Stomach smooth muscle (tissue), 2 donors: ENCODE measurements around the gene METTL8.

Source experiments
- H3K27ac ChIP-seq: one replicate; pipeline ENCODE4 v1.7.0; 2013; ENCODE audit warnings: mild to moderate bottlenecking, low read length, inconsistent platforms
- H3K27me3 ChIP-seq, 2 donors: one replicate each; pipeline ENCODE4 v1.7.0; 2013; ENCODE audit warnings: low read length in 2 of 2; ENCODE audit not compliant: insufficient read depth in 2 of 2, control insufficient read depth in 1 of 2
- H3K36me3 ChIP-seq, 2 donors: one replicate each; pipeline ENCODE4 v1.7.0; 2013; ENCODE audit warnings: low read length in 2 of 2; ENCODE audit not compliant: control insufficient read depth in 2 of 2, insufficient read depth in 2 of 2
- H3K4me1 ChIP-seq: one replicate; pipeline ENCODE4 v1.7.0; 2013; ENCODE audit warnings: low read length; ENCODE audit not compliant: control insufficient read depth, insufficient read depth
- H3K4me3 ChIP-seq, 2 donors: one replicate each; pipeline ENCODE4 v1.7.0; 2013; ENCODE audit warnings: low read length in 2 of 2
- H3K9ac ChIP-seq, 2 donors: one replicate each; pipeline ENCODE4 v1.7.0; 2013; ENCODE audit warnings: low read length in 2 of 2, mild to moderate bottlenecking in 1 of 2
- H3K9me3 ChIP-seq, 2 donors: one replicate each; pipeline ENCODE4 v1.7.0; 2013; ENCODE audit warnings: low read length in 2 of 2; ENCODE audit not compliant: control insufficient read depth in 2 of 2
- donor health status: healthy.
- donor health status: Pancreatic carcinoma.

Gene METTL8

DNA sequence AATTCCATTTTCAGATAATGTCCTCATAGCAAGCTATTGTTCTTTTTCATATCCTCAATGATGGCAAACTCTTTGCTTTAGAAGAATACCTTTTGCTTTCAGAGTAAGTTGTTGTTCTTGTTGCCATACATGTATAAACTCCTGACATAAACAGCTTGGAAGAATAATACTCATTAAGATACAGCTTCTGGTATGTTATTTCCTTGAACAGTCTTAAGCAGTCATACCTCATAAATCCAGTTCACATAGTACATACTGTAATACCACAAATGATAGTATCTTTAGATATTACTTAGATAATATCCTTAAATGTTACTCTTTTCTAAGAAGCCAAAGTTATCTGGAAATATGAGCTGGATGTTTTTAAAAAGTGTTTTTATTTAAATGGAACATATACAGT, 23.2 kb downstream of the METTL8 start:
- Histone ChIP-seq H3K4me1 (peaks cover 6% of the 10 kb centered on the region), H3K9ac (no peak overlapping the region), H3K27ac (no peak overlapping the region)

DNA sequence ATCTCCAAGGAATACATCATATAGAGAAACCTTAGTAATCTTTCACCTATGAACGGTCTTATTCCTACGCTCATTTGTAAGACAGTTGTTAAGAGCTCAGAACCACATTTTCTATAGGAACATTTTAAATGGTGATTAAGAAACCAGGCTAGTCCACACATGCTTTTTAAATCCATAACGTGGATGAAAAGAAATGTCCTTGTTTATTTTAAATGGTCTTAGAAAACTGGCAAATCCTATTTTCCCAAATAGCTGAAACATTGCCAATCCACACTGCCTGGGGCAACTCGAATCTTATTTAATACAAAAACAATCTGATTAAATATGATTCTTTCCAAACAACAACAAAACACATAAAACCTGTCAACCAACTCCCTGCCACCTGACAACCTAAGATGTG, 23.7 kb downstream of the METTL8 start:
- Histone ChIP-seq H3K4me3 (peak overlapping the region in 1 of 2 donors; percentile 3), H3K27ac (no peak overlapping the region), H3K27me3 (no peaks in the 10 kb centered on the region), H3K9ac (no peak overlapping the region), H3K9me3 (no peaks in the 10 kb centered on the region), H3K4me1 (peaks cover 6% of the 10 kb centered on the region), H3K36me3 (no peaks in the 10 kb centered on the region)

More for the DNA sequence above, 23.2 kb downstream of the METTL8 start:
- Histone ChIP-seq H3K9me3 (no peaks in the 10 kb centered on the region), H3K36me3 (no peaks in the 10 kb centered on the region), H3K4me3 (peak overlapping the region in 1 of 2 donors; percentile 3), H3K27me3 (no peaks in the 10 kb centered on the region)

DNA sequence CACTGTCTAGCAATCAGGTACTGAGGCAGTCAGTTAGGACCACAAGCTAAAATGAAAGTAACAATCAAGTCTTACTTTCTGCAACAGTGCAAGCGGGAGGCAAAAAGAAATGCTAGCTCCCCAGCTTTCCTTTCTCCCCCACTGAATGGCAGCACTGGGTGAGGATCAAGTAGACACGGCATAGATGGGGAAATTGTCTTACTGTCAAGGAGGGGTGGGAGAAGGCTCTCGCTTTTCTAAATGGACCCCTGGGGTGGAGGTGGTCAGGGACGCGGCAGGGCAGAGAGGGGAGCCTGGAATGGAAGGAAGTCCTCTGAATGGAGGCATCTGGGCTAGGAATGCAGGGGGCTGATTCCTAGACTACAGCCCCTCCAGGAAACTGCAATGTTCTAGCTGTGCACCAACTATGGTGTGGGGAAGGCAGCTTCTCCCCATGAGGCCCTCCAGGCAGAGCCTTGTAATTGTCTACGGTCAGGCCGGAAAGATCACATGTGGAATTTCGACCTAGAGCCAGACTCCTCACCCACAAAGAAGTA, 24.3 kb downstream of the METTL8 start:
- no peaks in the 10 kb centered on the region for H3K27me3 ChIP-seq
- H3K9ac ChIP-seq, result peak overlapping the region in 1 of 2 donors; percentile 55
- peak overlapping the region; percentile 53 for H3K27ac ChIP-seq
- peaks cover 6% of the 10 kb centered on the region for H3K4me1 ChIP-seq
- H3K36me3 ChIP-seq, result no peaks in the 10 kb centered on the region
- no peaks in the 10 kb centered on the region for H3K9me3 ChIP-seq
- H3K4me3 ChIP-seq, result peak overlapping the region; percentile 50 to 69

DNA sequence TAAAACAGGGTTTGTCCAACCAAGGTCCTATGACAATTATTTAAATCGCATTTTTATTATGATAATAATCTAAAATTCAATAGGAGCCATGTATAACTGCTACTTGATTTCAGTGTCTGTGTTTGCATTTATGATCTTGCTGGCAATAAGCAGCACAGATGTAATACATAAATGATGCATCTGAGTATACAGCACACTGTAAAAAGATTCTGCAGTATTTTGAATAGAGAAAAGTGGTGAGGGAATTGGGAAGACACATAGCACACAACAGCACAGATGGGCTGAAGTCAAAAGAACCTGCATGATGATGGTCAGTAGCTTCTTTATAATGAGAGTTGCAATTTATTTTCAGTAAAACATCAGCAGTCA, 26.1 kb downstream of the METTL8 start:
- H3K36me3 ChIP-seq, result no peaks in the 10 kb centered on the region
- H3K4me1 ChIP-seq, result peaks cover 6% of the 10 kb centered on the region
- H3K9me3 ChIP-seq, result no peaks in the 10 kb centered on the region
- no peak overlapping the region for H3K4me3 ChIP-seq
- no peaks in the 10 kb centered on the region for H3K27me3 ChIP-seq
- H3K9ac ChIP-seq, result no peak overlapping the region
- no peak overlapping the region for H3K27ac ChIP-seq

DNA sequence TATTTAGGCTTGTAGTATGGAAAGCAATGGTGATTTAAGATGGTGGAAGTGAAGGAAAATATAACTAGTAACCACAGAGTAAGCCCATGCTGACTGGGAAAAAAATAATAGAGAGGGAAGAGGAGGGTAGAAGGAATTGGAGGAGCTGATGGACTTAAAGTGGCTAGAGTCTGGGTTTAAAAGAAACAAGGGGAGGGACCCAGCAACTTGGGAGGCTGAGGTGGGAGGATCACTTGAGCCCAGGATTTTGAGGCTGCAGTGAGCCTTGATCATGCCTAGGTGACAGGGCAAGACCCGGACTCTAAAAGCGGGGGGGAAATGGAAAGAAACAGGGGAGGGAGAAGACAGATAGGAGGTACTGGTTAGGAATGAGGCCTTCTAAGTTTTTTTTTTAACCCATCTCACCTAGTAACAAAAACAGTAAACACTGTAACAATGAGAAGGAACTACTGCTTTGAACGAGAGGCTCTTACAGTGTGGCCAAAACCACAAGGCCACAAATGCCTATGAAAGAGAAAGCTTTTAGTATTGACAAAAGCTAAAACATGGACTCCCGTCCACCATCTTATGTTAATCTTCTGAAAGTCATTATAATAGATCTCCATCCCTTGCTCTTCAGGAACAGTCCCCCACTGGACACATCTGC, 26.6 kb downstream of the METTL8 start:
- Histone ChIP-seq H3K4me3 (no peak overlapping the region), H3K4me1 (peaks cover 6% of the 10 kb centered on the region), H3K27me3 (no peaks in the 10 kb centered on the region), H3K27ac (no peak overlapping the region), H3K36me3 (no peaks in the 10 kb centered on the region), H3K9ac (no peak overlapping the region), H3K9me3 (no peaks in the 10 kb centered on the region)

DNA sequence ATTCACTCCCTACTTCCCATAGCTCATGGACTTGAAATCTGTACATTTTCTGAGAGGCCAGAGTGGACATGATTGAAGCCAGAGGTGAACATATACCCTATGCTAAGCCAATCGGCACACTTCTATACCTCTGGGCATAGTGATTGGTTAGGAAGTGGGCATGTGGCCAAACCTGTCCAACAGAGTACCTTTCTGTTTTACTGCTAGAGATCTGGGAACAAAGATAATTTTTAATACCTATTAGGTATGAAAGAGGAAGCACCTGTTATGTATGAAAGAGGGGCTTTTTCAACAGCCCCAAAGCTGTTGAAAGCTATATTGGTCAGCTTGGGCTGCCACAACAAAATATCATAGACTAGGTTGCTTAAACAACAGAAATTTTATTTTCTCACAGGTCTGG, 27.7 kb downstream of the METTL8 start:
- Histone ChIP-seq H3K4me1 (peaks cover 6% of the 10 kb centered on the region), H3K36me3 (no peaks in the 10 kb centered on the region), H3K4me3 (no peak overlapping the region), H3K27me3 (no peaks in the 10 kb centered on the region), H3K27ac (no peak overlapping the region), H3K9ac (no peak overlapping the region), H3K9me3 (no peaks in the 10 kb centered on the region)

DNA sequence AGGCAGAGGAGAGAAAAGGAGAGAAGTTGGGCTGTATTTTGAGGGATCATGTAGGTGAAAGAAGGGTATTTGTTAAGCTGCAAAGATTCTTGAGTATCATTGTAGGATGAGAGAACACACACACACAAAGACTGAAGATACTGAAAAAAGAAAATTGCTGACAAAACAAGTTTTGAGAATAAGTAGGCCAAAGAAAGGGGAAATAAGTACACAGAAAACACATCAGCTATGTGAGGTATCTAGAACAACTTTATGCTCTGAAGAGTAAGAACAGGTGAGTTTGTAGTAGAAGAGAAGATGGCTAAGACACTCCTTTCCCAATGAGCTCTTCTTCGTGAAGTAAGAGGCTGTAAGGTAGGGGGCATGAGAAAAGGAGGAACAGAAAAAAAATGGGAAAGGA, 28.2 kb downstream of the METTL8 start:
- H3K4me3 ChIP-seq, result no peak overlapping the region
- no peaks in the 10 kb centered on the region for H3K36me3 ChIP-seq
- no peak overlapping the region for H3K9ac ChIP-seq
- no peaks in the 10 kb centered on the region for H3K9me3 ChIP-seq
- H3K4me1 ChIP-seq, result peaks cover 6% of the 10 kb centered on the region
- no peaks in the 10 kb centered on the region for H3K27me3 ChIP-seq
- no peak overlapping the region for H3K27ac ChIP-seq

DNA sequence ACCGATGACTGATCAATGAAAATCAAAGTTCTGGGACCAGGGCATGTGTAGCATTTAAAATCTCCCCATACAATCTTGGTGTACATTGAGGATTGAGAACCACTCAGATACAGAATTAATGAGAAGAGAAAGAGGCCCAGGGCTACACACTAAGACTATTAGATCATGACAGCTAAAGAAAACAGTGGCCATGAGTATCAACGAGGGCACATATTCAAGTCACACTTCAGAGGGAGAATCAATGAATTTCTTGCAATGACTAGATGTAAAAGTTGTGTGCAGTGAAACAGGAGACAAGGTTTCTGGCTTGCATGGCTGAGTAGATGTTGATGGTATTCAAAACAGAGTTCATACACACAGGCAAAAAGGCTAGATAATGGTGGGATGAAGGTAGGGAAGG, 29.1 kb downstream of the METTL8 start:
- no peaks in the 10 kb centered on the region for H3K36me3 ChIP-seq
- H3K4me1 ChIP-seq, result peaks cover 5% of the 10 kb centered on the region
- H3K9me3 ChIP-seq, result no peaks in the 10 kb centered on the region
- H3K9ac ChIP-seq, result no peak overlapping the region
- H3K27me3 ChIP-seq, result no peaks in the 10 kb centered on the region
- no peak overlapping the region for H3K27ac ChIP-seq
- H3K4me3 ChIP-seq, result no peak overlapping the region

DNA sequence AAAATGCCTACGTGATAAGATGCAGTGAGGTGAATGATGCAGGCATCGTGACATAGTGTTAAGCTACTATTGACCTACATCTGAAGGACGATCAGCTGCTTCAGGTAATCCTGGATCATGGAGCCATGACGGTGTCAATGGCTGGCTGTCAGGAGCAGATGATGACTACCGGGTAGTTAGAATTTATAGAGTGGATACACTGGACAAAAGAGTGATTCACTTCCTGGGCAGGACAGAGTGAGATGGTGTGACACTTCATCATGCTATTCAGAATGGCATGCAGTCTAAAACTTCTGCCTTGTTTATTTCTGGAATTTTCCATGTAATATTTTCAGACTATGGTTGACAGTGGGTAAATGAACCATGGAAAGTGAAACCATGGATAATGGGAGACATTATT, 29.5 kb downstream of the METTL8 start:
- H3K27me3 ChIP-seq, result no peaks in the 10 kb centered on the region
- H3K9ac ChIP-seq, result no peak overlapping the region
- H3K4me3 ChIP-seq, result no peak overlapping the region
- H3K4me1 ChIP-seq, result peaks cover under 1% of the 10 kb centered on the region
- no peaks in the 10 kb centered on the region for H3K9me3 ChIP-seq
- H3K36me3 ChIP-seq, result no peaks in the 10 kb centered on the region
- no peak overlapping the region for H3K27ac ChIP-seq

DNA sequence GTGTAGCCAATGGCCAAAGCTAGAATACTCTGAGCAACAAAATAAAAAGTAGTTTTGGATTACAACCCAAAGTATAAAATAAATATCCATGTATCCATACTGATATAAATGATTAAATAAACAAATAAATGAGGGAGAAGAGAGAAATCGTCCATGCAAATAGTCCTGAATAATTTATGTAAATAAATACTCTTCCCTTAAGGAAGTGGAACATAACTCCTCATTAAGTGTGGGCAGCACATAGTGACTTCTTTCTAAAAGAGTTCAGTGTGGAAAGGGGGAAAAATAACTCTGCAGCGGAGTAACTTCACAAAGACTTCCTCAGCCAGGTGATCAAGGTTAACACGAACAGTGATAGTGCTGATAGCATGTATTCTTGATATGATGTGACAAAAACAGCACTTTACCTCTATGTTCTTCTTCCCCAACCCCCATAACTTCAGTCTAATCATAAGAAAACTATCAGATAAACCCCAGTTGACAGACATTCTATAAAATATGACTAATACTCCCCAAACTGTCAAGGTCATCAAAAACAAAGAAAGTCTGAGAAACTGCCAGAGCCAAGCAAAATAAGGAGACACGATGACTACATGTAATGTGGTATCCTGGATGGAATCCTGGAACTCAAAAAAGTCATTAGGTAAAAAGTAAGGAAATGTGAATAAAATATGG, 30.7 kb downstream of the METTL8 start:
- H3K27ac ChIP-seq, result no peak overlapping the region
- H3K4me3 ChIP-seq, result no peak overlapping the region
- no peaks in the 10 kb centered on the region for H3K27me3 ChIP-seq
- no peak overlapping the region for H3K9ac ChIP-seq
- H3K4me1 ChIP-seq, result no peaks in the 10 kb centered on the region
- no peaks in the 10 kb centered on the region for H3K36me3 ChIP-seq
- no peaks in the 10 kb centered on the region for H3K9me3 ChIP-seq

DNA sequence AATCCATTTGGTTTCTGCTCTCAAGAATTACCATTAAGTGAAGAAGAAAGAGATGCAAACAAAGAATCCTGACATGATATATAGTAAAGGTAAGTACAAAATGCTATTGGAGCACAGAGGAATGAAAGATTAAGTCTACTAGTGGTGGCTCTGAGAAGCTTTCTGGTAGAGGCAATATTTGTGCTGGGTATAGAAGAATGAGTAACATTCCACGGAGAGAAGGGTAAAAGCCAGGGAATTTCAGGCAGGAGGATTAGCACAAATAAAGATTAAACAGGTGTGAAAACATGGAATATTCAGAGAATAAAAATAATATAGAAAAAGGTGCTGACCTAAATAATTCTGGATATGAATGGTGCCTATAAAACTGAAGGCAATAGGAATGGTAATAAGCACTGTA, 31.8 kb downstream of the METTL8 start:
- Histone ChIP-seq H3K4me3 (no peak overlapping the region), H3K27ac (no peak overlapping the region), H3K9ac (no peak overlapping the region), H3K4me1 (no peaks in the 10 kb centered on the region), H3K27me3 (no peaks in the 10 kb centered on the region), H3K36me3 (no peaks in the 10 kb centered on the region), H3K9me3 (no peaks in the 10 kb centered on the region)
